ENCODE data around the gene TADA3. TPM values are rescaled to one million over a fixed set of nuclear protein-coding genes. Genes with fewer than 3 reads are reported as not detected.

The TADA3 gene
- total RNA-seq, 6 experiments from 2014 or later = 24.6 to 43.8 (median 28.1) TPM

DNA sequence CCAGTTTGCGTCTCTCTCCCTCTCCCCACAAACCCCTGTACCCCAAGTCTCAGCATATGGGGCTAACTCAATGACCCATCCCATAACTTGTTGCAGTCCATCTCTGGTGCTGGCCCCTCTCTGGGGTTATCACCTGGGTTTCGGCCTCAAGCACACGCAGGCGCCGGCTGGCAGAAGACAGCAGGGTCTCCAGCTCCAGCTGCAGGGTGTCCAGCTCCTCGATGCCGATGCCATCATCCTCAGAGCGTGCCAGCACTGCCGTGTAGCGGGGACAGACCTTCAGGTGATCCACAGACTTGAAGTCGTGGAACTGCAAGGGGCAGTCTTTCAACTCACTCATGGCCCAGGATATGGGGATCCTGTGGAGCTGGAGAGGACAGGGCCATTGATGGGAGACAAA is 1.1 kb downstream of the TADA3 start:
- no peak for ATAC-seq
- Histone ChIP-seq H3K4me3 (peak overlapping the region in 1 of 3 donors; percentile 84), H3K9me3 (no peaks in the 10 kb centered on the region), H3K27ac (no peak overlapping the region), H3K36me3 (peaks cover 0 to 30% (median 12%) of the 10 kb centered on the region in 4 donors), H3K27me3 (no peaks in the 10 kb centered on the region), H3K4me1 (peaks cover 0 to 14% (median 8%) of the 10 kb centered on the region in 4 donors)
- TF ChIP-seq POLR2A (IDR thresholded peaks at IDR 0.05) = no peak
- TF ChIP-seq, protein P1, sequence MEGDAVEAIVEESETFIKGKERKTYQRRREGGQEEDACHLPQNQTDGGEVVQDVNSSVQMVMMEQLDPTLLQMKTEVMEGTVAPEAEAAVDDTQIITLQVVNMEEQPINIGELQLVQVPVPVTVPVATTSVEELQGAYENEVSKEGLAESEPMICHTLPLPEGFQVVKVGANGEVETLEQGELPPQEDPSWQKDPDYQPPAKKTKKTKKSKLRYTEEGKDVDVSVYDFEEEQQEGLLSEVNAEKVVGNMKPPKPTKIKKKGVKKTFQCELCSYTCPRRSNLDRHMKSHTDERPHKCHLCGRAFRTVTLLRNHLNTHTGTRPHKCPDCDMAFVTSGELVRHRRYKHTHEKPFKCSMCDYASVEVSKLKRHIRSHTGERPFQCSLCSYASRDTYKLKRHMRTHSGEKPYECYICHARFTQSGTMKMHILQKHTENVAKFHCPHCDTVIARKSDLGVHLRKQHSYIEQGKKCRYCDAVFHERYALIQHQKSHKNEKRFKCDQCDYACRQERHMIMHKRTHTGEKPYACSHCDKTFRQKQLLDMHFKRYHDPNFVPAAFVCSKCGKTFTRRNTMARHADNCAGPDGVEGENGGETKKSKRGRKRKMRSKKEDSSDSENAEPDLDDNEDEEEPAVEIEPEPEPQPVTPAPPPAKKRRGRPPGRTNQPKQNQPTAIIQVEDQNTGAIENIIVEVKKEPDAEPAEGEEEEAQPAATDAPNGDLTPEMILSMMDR (IDR thresholded peaks at IDR 0.05) = no peak
- DNase-seq = no peak
- intact Hi-C loops (cut with DNase I) = no loop called here
- 91% methylated on average over 11 of the region's 11 CpGs for WGBS (ENCODE audit: insufficient coverage, low coverage, low lambda C conversion rate, missing lambda C conversion rate)

- Histone ChIP-seq H3K36me3 (peaks cover 0 to 62% (median 27%) of the 10 kb centered on the region in 4 donors), H3K4me3 (no peak overlapping the region), H3K27me3 (no peaks in the 10 kb centered on the region), H3K27ac (no peak overlapping the region), H3K9me3 (no peaks in the 10 kb centered on the region), H3K4me1 (peaks cover 0 to 9% (median 3%) of the 10 kb centered on the region in 4 donors)
- ATAC-seq (no peak), DNase-seq (no peak)
- WGBS (ENCODE audit: insufficient coverage, low coverage, low lambda C conversion rate, missing lambda C conversion rate) = 91% methylated on average over 6 of the region's 6 CpGs
- TF ChIP-seq POLR2A (IDR thresholded peaks at IDR 0.05) = no peak
- TF ChIP-seq, protein P1 (IDR thresholded peaks at IDR 0.05) = no peak
- intact Hi-C loops (cut with DNase I) = no loop called here
These were observed 4.6 kb downstream of the TADA3 start for GRCh38 chr3:9787714-9788113.

- H3K27ac ChIP-seq = no peak overlapping the region
- peaks cover 0 to 62% (median 29%) of the 10 kb centered on the region in 4 donors for H3K36me3 ChIP-seq
- H3K27me3 ChIP-seq = no peaks in the 10 kb centered on the region
- no peak for TF ChIP-seq POLR2A (IDR thresholded peaks at IDR 0.05)
- TF ChIP-seq, protein P1 (IDR thresholded peaks at IDR 0.05) = peak in 1 of 4 donors; percentile 19
- no peak overlapping the region for H3K4me3 ChIP-seq
- DNase-seq (no peak), ATAC-seq (no peak)
- intact Hi-C loops (cut with DNase I) = no loop called here
- no peaks in the 10 kb centered on the region for H3K9me3 ChIP-seq
- peaks cover 2 to 14% (median 8%) of the 10 kb centered on the region in 4 donors for H3K4me1 ChIP-seq
- WGBS (ENCODE audit: insufficient coverage, low coverage, low lambda C conversion rate, missing lambda C conversion rate) = 72% methylated on average over 9 of the region's 13 CpGs
These were observed 5.2 kb downstream of the TADA3 start for GRCh38 chr3:9786825-9787669.

GRCh38 chr3:9786209-9786739 is 6.0 kb downstream of the TADA3 start:
- H3K4me3 ChIP-seq = no peak overlapping the region
- peaks cover 0 to 15% (median 13%) of the 10 kb centered on the region in 4 donors for H3K4me1 ChIP-seq
- H3K27me3 ChIP-seq = no peaks in the 10 kb centered on the region
- TF ChIP-seq POLR2A (IDR thresholded peaks at IDR 0.05) = no peak
- TF ChIP-seq, protein P1 (IDR thresholded peaks at IDR 0.05) = no peak
- ATAC-seq (no peak), DNase-seq (no peak)
- intact Hi-C loops (cut with DNase I) = no loop called here
- 93% methylated on average over 3 of the region's 7 CpGs for WGBS (ENCODE audit: insufficient coverage, low coverage, low lambda C conversion rate, missing lambda C conversion rate)
- no peaks in the 10 kb centered on the region for H3K9me3 ChIP-seq
- no peak overlapping the region for H3K27ac ChIP-seq
- H3K36me3 ChIP-seq = peaks cover 0 to 64% (median 29%) of the 10 kb centered on the region in 4 donors

Data from right lobe of liver (tissue), 6 donors.